Upper lobe of left lung (tissue), 4 donors: Measurements from ENCODE around the gene CAPN3.

Experiments
- EP300 ChIP-seq, 4 donors: sonication (generic); formaldehyde crosslinking; IDR thresholded peaks; one replicate each; pipeline ENCODE4 v1.5.1; 2017; ENCODE audit warnings: antibody characterized with exemption in 4 of 4, control low read depth in 2 of 4
- POLR2A ChIP-seq, 4 donors: fragments of 450-650 bp; IDR thresholded peaks; one replicate each; pipeline ENCODE4 v1.5.1; 2016 to 2017; ENCODE audit warnings: antibody characterized with exemption in 4 of 4, mild to moderate bottlenecking in 2 of 4
- POLR2AphosphoS5 ChIP-seq, 2 donors: sonication (generic); formaldehyde crosslinking; IDR thresholded peaks; one replicate each; pipeline ENCODE4 v1.5.1; 2017; ENCODE audit warnings: antibody characterized with exemption in 2 of 2
- TF ChIP-seq, protein P1 (sequence below), 6 experiments: fragments of 450-650 bp in 4 of 6; fragments of 200-600 bp in 2 of 6; sonication (generic) in 2 of 6; IDR thresholded peaks; one replicate each; pipeline ENCODE4 v1.5.1; 2016 to 2019; ENCODE audit warnings: antibody characterized with exemption in 6 of 6

DNA sequence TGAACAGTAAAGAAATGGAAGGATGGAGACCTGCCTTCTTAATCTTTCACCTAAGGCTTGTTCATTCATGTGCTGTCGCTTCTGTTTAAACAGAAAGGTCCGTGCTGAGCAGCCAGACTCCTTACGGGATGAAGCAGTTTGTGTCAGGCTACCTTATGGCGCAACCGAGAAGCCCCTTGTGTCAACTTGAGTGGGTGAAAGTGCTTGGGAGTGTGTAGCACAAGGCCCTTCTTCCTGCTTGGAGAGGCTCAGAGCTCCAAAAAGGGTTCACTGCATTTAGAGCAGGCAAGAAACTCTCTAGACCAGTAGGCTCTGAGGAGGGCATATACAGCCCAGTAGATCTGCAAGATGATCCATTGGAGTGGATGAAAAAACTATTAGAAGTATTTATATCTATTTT is 16.0 kb downstream of the CAPN3 start:
- TF ChIP-seq, protein P1, sequence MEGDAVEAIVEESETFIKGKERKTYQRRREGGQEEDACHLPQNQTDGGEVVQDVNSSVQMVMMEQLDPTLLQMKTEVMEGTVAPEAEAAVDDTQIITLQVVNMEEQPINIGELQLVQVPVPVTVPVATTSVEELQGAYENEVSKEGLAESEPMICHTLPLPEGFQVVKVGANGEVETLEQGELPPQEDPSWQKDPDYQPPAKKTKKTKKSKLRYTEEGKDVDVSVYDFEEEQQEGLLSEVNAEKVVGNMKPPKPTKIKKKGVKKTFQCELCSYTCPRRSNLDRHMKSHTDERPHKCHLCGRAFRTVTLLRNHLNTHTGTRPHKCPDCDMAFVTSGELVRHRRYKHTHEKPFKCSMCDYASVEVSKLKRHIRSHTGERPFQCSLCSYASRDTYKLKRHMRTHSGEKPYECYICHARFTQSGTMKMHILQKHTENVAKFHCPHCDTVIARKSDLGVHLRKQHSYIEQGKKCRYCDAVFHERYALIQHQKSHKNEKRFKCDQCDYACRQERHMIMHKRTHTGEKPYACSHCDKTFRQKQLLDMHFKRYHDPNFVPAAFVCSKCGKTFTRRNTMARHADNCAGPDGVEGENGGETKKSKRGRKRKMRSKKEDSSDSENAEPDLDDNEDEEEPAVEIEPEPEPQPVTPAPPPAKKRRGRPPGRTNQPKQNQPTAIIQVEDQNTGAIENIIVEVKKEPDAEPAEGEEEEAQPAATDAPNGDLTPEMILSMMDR (IDR thresholded peaks at IDR 0.05) = no peak
- no peak for TF ChIP-seq POLR2A (IDR thresholded peaks at IDR 0.05)
- no peak for TF ChIP-seq EP300 (IDR thresholded peaks at IDR 0.05)
- TF ChIP-seq POLR2AphosphoS5 (IDR thresholded peaks at IDR 0.05) = no peak
